ENCODE data around the gene FHL5.
"Not testable (repeated sequence)": the region's sequence is repeated elsewhere in the genome, so short reads cannot be mapped to it uniquely, and the experiment has no call there.

Gene FHL5

GRCh38 chr6:96562886-96563285 lies at the start of gene FHL5:
FHL5 (plus strand) TSS chr6:96563128; CDS start chr6:96603614, 40,486 bp downstream.
- DNase-seq, result no peak

GRCh38 chr6:96520171-96521115 lies 42.5 kb upstream of the FHL5 start:
- no peak for DNase-seq

GRCh38 chr6:96521306-96521643 lies 41.7 kb upstream of the FHL5 start:
- DNase-seq, result no peak

- DNase-seq, result peak; percentile 82
Measured at GRCh38 chr6:96521644-96522464, 41.1 kb upstream of the FHL5 start, which contains the start of gene UFL1. UFL1 (plus strand) TSS chr6:96521806; CDS start chr6:96521874, 68 bp downstream.

- DNase-seq, result no peak
Measured at GRCh38 chr6:96522465-96523009, 40.4 kb upstream of the FHL5 start.

GRCh38 chr6:96528193-96528592 lies 34.7 kb upstream of the FHL5 start:
- DNase-seq, result no peak

- no peak for DNase-seq
Measured at GRCh38 chr6:96532399-96532798, 30.5 kb upstream of the FHL5 start.

- peak; percentile 8 for DNase-seq
Measured at GRCh38 chr6:96537726-96538125, 25.2 kb upstream of the FHL5 start.

- no peak for DNase-seq
Measured at GRCh38 chr6:96542702-96543101, 20.2 kb upstream of the FHL5 start.

- DNase-seq, result no peak
Measured at GRCh38 chr6:96545882-96546281, 17.0 kb upstream of the FHL5 start.

GRCh38 chr6:96547654-96548053 lies 15.3 kb upstream of the FHL5 start:
- no peak for DNase-seq

GRCh38 chr6:96554558-96554957 lies 8.4 kb upstream of the FHL5 start:
- no peak for DNase-seq

- not testable (repeated sequence) for DNase-seq
Measured at GRCh38 chr6:96559740-96560139, 3.2 kb upstream of the FHL5 start.

GRCh38 chr6:96563853-96564252 lies 925 bp downstream of the FHL5 start:
- no peak for DNase-seq

GRCh38 chr6:96570053-96570452 lies 7.1 kb downstream of the FHL5 start:
- no peak for DNase-seq

GRCh38 chr6:96571551-96571950 lies 8.6 kb downstream of the FHL5 start:
- no peak for DNase-seq

GRCh38 chr6:96575359-96575758 lies 12.4 kb downstream of the FHL5 start:
- no peak for DNase-seq

GRCh38 chr6:96576221-96576620 lies 13.3 kb downstream of the FHL5 start:
- DNase-seq, result no peak

GRCh38 chr6:96582021-96582420 lies 19.1 kb downstream of the FHL5 start:
- DNase-seq, result no peak

- DNase-seq, result no peak
Measured at GRCh38 chr6:96582436-96582835, 19.5 kb downstream of the FHL5 start.

GRCh38 chr6:96604420-96604819 lies 41.5 kb downstream of the FHL5 start:
- no peak for DNase-seq

- DNase-seq, result no peak
Measured at GRCh38 chr6:96608074-96608473, 45.1 kb downstream of the FHL5 start.

GRCh38 chr6:96610019-96610418 lies 47.1 kb downstream of the FHL5 start:
- DNase-seq, result no peak

All from NCI-H1092 (cell line).